GM12878 (cell line): ENCODE data around the gene HID1. TPM values are rescaled to one million over a fixed set of nuclear protein-coding genes. Genes with fewer than 3 reads are reported as not detected.

ENCODE experiments used
- ATAC-seq: fragments of 200-7000 bp; cut with Tn5 transposase; 3 replicates; pipeline ENCODE4 v1.9.1; 2020; ENCODE audit warnings: mild to moderate bottlenecking, moderate library complexity
- BruUV-seq: library from RNA; stranded (reverse); fragments of 400-500 nt; replicated peaks from 2 replicates; lab custom pipeline; 2021; lab: Mats Ljungman, UMichigan
- CTCF ChIA-PET: fragments of 300-600 bp; sonication (Branson Sonifier 250); formaldehyde crosslinking; extraction: SDS; loops from one replicate; lab custom pipeline; 2021; ENCODE audit warnings: inconsistent platforms; lab: Yijun Ruan, JAX
- POLR2A ChIA-PET: fragments of 350-600 bp; formaldehyde crosslinking; extraction: SDS; loops from one replicate; lab custom pipeline; 2021; ENCODE audit warnings: inconsistent platforms; lab: Charles Lee
- RAD21 ChIA-PET: fragments of 300-600 bp; sonication (Branson Sonifier 250); formaldehyde crosslinking; loops from one replicate; lab custom pipeline; 2023; ENCODE audit warnings: antibody characterized with exemption; ENCODE audit not compliant: unreplicated experiment; lab: Charles Lee
- SMC1A ChIA-PET: fragments of 300-600 bp; sonication (Branson Sonifier 250); formaldehyde crosslinking; loops from one replicate; lab custom pipeline; 2023; ENCODE audit not compliant: unreplicated experiment, uncharacterized antibody; lab: Charles Lee
- DNase-seq: peaks from one replicate; pipeline ENCODE4 v3.0.0-alpha.2; 2011; ENCODE audit warnings: low read depth, low spot score
- FAIRE-seq: peaks from 3 replicates; lab custom pipeline; 2011; peaks lifted over from hg19 to GRCh38; lab: Jason Lieb, UNC
- H2AFZ ChIP-seq: 2 replicates; pipeline ENCODE4 v1.6.0; 2011; ENCODE audit warnings: low read depth, low read length, control low read depth; ENCODE audit not compliant: control insufficient read depth
- H3K27ac ChIP-seq: 2 replicates; pipeline ENCODE4 v1.5.1; 2011; ENCODE audit warnings: control low read depth; ENCODE audit not compliant: control insufficient read depth, insufficient read depth
- H3K27me3 ChIP-seq, 2 experiments: replicated peaks in 1 of 2; 2 replicates each; pipeline versions ENCODE4 v1.6.0 to v1.6.1; 2011; ENCODE audit warnings: low read length in 1 of 2; ENCODE audit not compliant: control insufficient read depth in 2 of 2, insufficient read depth in 2 of 2
- H3K36me3 ChIP-seq, 2 experiments: 2 replicates each; pipeline ENCODE4 v1.5.1; 2011; ENCODE audit warnings: low read length in 1 of 2; ENCODE audit not compliant: control insufficient read depth in 2 of 2, insufficient read depth in 2 of 2
- H3K4me1 ChIP-seq: 2 replicates; pipeline ENCODE4 v1.6.1; 2011; ENCODE audit warnings: mild to moderate bottlenecking, low read length, moderate library complexity, mixed read lengths; ENCODE audit not compliant: control insufficient read depth, insufficient read depth
- H3K4me2 ChIP-seq: 2 replicates; pipeline ENCODE4 v1.6.0; 2011; ENCODE audit warnings: control low read depth; ENCODE audit not compliant: control insufficient read depth, insufficient read depth
- H3K4me3 ChIP-seq: fragments of 200-600 bp; sonication (generic); 2 replicates; pipeline ENCODE4 v1.5.1; 2016
- H3K79me2 ChIP-seq: 2 replicates; pipeline ENCODE4 v1.6.0; 2011; ENCODE audit warnings: low read length; ENCODE audit not compliant: control insufficient read depth, insufficient read depth
- H3K9ac ChIP-seq: 2 replicates; pipeline ENCODE4 v1.8.0; 2011; ENCODE audit warnings: low read length, control low read depth, mixed read lengths; ENCODE audit not compliant: control insufficient read depth, insufficient read depth
- H3K9me3 ChIP-seq: replicated peaks from 3 replicates; pipeline ENCODE4 v1.5.1; 2011; ENCODE audit warnings: mild to moderate bottlenecking, low read length; ENCODE audit not compliant: control insufficient read depth, insufficient read depth
- H4K20me1 ChIP-seq: 2 replicates; pipeline ENCODE4 v1.6.0; 2011; ENCODE audit not compliant: control insufficient read depth, insufficient read depth
- BCL3 ChIP-seq: IDR thresholded peaks from 2 replicates; pipeline ENCODE4 v1.6.1; 2011; ENCODE audit warnings: borderline replicate concordance, low read depth, mild to moderate bottlenecking, moderate library complexity, low read length; ENCODE audit not compliant: insufficient read depth, poor library complexity, severe bottlenecking
- BRCA1 ChIP-seq: IDR thresholded peaks from 2 replicates; pipeline ENCODE4 v1.6.1; 2011; ENCODE audit warnings: low read depth, low read length, improper control_type of control experiment
- CBFB ChIP-seq: IDR thresholded peaks from 2 replicates; pipeline ENCODE4 v1.6.1; 2016; ENCODE audit warnings: antibody characterized with exemption, low read depth
- DPF2 ChIP-seq: fragments of 450-650 bp; IDR thresholded peaks from 2 replicates; pipeline ENCODE4 v1.6.1; 2017; ENCODE audit warnings: mild to moderate bottlenecking
- IKZF1 ChIP-seq: fragments of 450-650 bp; conservative IDR thresholded peaks from 2 replicates; pipeline ENCODE4 v1.6.1; 2017; ENCODE audit warnings: antibody characterized with exemption, mild to moderate bottlenecking
- JUND ChIP-seq: IDR thresholded peaks from 2 replicates; pipeline ENCODE4 v1.6.1; 2012; ENCODE audit warnings: low read depth, mild to moderate bottlenecking, low read length, improper control_type of control experiment, moderate library complexity
- KAT2A ChIP-seq: conservative IDR thresholded peaks from 2 replicates; pipeline ENCODE4 v1.6.1; 2011; ENCODE audit warnings: low read depth, low read length; ENCODE audit not compliant: control insufficient read depth
- KDM1A ChIP-seq: fragments of 200-600 bp; sonication (generic); IDR thresholded peaks from 2 replicates; pipeline ENCODE4 v1.6.1; 2016; ENCODE audit warnings: borderline replicate concordance
- MEF2A ChIP-seq: IDR thresholded peaks from 2 replicates; pipeline ENCODE4 v1.6.1; 2011; ENCODE audit warnings: low read depth, mild to moderate bottlenecking, low read length, moderate library complexity; ENCODE audit not compliant: insufficient read depth
- NBN ChIP-seq: fragments of 450-650 bp; IDR thresholded peaks from 2 replicates; pipeline ENCODE4 v1.6.1; 2016
- NR2C1 ChIP-seq: fragments of 450-650 bp; IDR thresholded peaks from 2 replicates; pipeline ENCODE4 v1.6.1; 2017; ENCODE audit warnings: antibody characterized with exemption, mild to moderate bottlenecking, moderate library complexity
- POU2F2 ChIP-seq: IDR thresholded peaks from 3 replicates; pipeline ENCODE4 v1.6.1; 2011; ENCODE audit warnings: low read depth, mild to moderate bottlenecking, low read length, borderline replicate concordance
- RUNX3 ChIP-seq: IDR thresholded peaks from 2 replicates; pipeline ENCODE4 v1.6.1; 2012; ENCODE audit warnings: low read length, inconsistent platforms
- SIX5 ChIP-seq: IDR thresholded peaks from 2 replicates; pipeline ENCODE4 v1.6.1; 2011; ENCODE audit warnings: mild to moderate bottlenecking, low read depth, low read length, moderate library complexity; ENCODE audit not compliant: severe bottlenecking
- SMAD5 ChIP-seq: IDR thresholded peaks from 2 replicates; pipeline ENCODE4 v1.6.1; 2016; ENCODE audit warnings: antibody characterized with exemption, low read depth
- SRF ChIP-seq, 2 experiments: IDR thresholded peaks; 2 replicates each; pipeline ENCODE4 v1.6.1; 2011; ENCODE audit warnings: low read depth in 2 of 2, low read length in 2 of 2, mild to moderate bottlenecking in 1 of 2, moderate library complexity in 1 of 2
- STAT3 ChIP-seq: IDR thresholded peaks from 2 replicates; pipeline ENCODE4 v1.6.1; 2011; ENCODE audit warnings: low read depth, low read length, improper control_type of control experiment
- ZBTB11 ChIP-seq: fragments of 450-650 bp; formaldehyde crosslinking; IDR thresholded peaks from 2 replicates; pipeline ENCODE4 v1.5.0; 2022; ENCODE audit warnings: mild to moderate bottlenecking, missing genetic modification characterization
- ZNF384 ChIP-seq: IDR thresholded peaks from 2 replicates; pipeline ENCODE4 v1.6.1; 2012; ENCODE audit warnings: low read depth, mild to moderate bottlenecking, low read length, improper control_type of control experiment, borderline replicate concordance
- ZNF622 ChIP-seq: fragments of 450-650 bp; IDR thresholded peaks from 2 replicates; pipeline ENCODE4 v1.6.1; 2017; ENCODE audit warnings: mild to moderate bottlenecking, inconsistent platforms
- WGBS: methylation state at CpG from one replicate; pipeline ENCODE4 v1.1.6; 2016; ENCODE audit warnings: low lambda C conversion rate; ENCODE audit not compliant: insufficient replicate concordance, insufficient coverage; ENCODE audit errors: missing lambda C conversion rate; 5-methylcytosine and 5-hydroxymethylcytosine counted together
- in situ Hi-C: fragments of 300-500 bp; cut with MboI; formaldehyde crosslinking; loops from 9 replicates; pipeline ENCODE4 v1.14.3; 2018; ENCODE audit warnings: mixed read lengths
- intact Hi-C: fragments of 100-400 bp; cut with micrococcal nuclease; formaldehyde crosslinking; loops from one replicate; pipeline ENCODE4 v1.14.2; 2022; ENCODE audit not compliant: unreplicated experiment
- polyA plus RNA-seq, 11 experiments: library from polyadenylated mRNA; depleted of rRNA in 4 of 11; unstranded in 6 of 11; stranded (reverse) in 5 of 11; fragments of >200 nt; fragmentation: Nextera tagmentation in 4 of 11; fragmentation: Illumina TruSeq in 1 of 11; extraction: Ambion mirVana in 4 of 11; extraction: Trizol in 1 of 11; gene quantifications; 1 replicate in 1 of 11; 2 replicates in 10 of 11; pipeline versions ENCODE4 v1.2.1 to v1.2.3, GENCODE V29; 2011 to 2016; ENCODE audit warnings: inconsistent platforms in 2 of 11, missing spikeins in 2 of 11, low read depth in 1 of 11
- total RNA-seq, 4 experiments: library from RNA; depleted of rRNA in 3 of 4; stranded (reverse); fragments of >200 nt in 3 of 4; fragmentation: Illumina TruSeq in 1 of 4; extraction: Trizol in 1 of 4; gene quantifications; 2 replicates each; pipeline versions ENCODE4 v1.2.1 to v1.2.3, GENCODE V29; 2013 to 2021

The HID1 gene
- total and polyA plus RNA-seq, 10 of the 15 experiments (the other 5 are each of a cell fraction or from before 2014, with no cell fraction given): 0.04 to 0.77 (median 0.32) TPM; not detected in 2

GRCh38 chr17:74945543-74945942 is 27.0 kb downstream of the HID1 start:
- Histone ChIP-seq H4K20me1 (no peaks in the 10 kb centered on the region), H3K9me3 (no peaks in the 10 kb centered on the region), H3K27me3 (no peaks in the 10 kb centered on the region; a peak in 1 of 4 replicates), H3K36me3 (no peaks in the 10 kb centered on the region), H3K4me3 (peak overlapping the region; percentile 12; the same call in 1 of the 2 replicates), H3K27ac (no peak overlapping the region), H3K79me2 (no peaks in the 10 kb centered on the region), H3K9ac (peak overlapping the region; percentile 10; the same call in 1 of the 2 replicates), H3K4me1 (peaks cover 6% of the 10 kb centered on the region; the same call in 1 of the 2 replicates), H3K4me2 (peak overlapping the region; percentile 36), H2AFZ (peak overlapping the region; percentile 57)
- SMC1A ChIA-PET: interaction anchor here (1.0 to 2.7 kb wide), 4 partner anchors 10 to 22 kb away, joined by 4 to 13 read pairs (median 5); partner anchors contain the start of genes OTOP2 and USH1G
- DNase-seq (peak; percentile 48), FAIRE-seq (peak; percentile 93), ATAC-seq (peak; percentile 97)
- WGBS: 1% methylated on average over 6 of the region's 6 CpGs
- CTCF ChIA-PET: interaction anchor here (0.8 to 2.9 kb wide), 7 partner anchors 12 to 83 kb away, joined by 3 to 15 read pairs (median 4); partner anchors contain the start of gene OTOP2
- BruUV-seq: no TSS peak
- intact Hi-C loops (no loop called here), in situ Hi-C loops (no loop called here)
- RAD21 ChIA-PET: interaction anchor here (1.0 to 1.4 kb wide), 6 partner anchors 11 to 325 kb away, joined by 3 to 10 read pairs (median 4); partner anchors contain the start of gene MIF4GD
- POLR2A ChIA-PET: no interaction called here
- TF ChIP-seq POU2F2 (no peak), ZNF384 (no peak), SMAD5 (no peak), ZNF622 (no peak), SIX5 (peak; percentile 18), MEF2A (no peak), NR2C1 (peak; percentile 88), STAT3 (no peak), CBFB (no peak), BCL3 (no peak), BRCA1 (no peak), KAT2A (no peak), NBN (peak; percentile 67), DPF2 (no peak), ZBTB11 (no peak), JUND (no peak), IKZF1 (peak; percentile 61), SRF (IDR thresholded peaks at IDR 0.05; ENCODE audit: low read depth in 2 of 2, low read length in 2 of 2) (no peak), RUNX3 (peak; percentile 86), KDM1A (no peak)
